H9 (cell line): ENCODE results near the gene HS3ST2. TPM values are rescaled to one million over a fixed set of nuclear protein-coding genes. Genes with fewer than 3 reads are reported as not detected.

Source experiments
- DNase-seq: peaks from one replicate; pipeline ENCODE4 v3.0.0-alpha.2; 2017
- H2AFZ ChIP-seq: one replicate; pipeline ENCODE4 v1.6.1; 2013; ENCODE audit warnings: mild to moderate bottlenecking, low read length, control low read depth, moderate library complexity
- H2AK5ac ChIP-seq: 2 replicates; pipeline ENCODE4 v1.6.1; 2013; ENCODE audit warnings: low read length, control low read depth, mixed read lengths; ENCODE audit not compliant: insufficient read length
- H2BK120ac ChIP-seq: one replicate; pipeline ENCODE4 v1.6.1; 2013; ENCODE audit warnings: low read depth, mild to moderate bottlenecking, low read length, control low read depth, inconsistent platforms; ENCODE audit not compliant: poor library complexity, severe bottlenecking
- H2BK12ac ChIP-seq: 2 replicates; pipeline ENCODE4 v1.6.1; 2013; ENCODE audit warnings: low read length, control low read depth, mixed read lengths, low read depth; ENCODE audit not compliant: insufficient read length
- H2BK15ac ChIP-seq: 2 replicates; pipeline ENCODE4 v1.6.1; 2013; ENCODE audit warnings: low read depth, low read length, control low read depth
- H2BK20ac ChIP-seq: one replicate; pipeline ENCODE4 v1.6.1; 2013; ENCODE audit warnings: low read depth, mild to moderate bottlenecking, low read length, control low read depth, inconsistent platforms; ENCODE audit not compliant: poor library complexity, severe bottlenecking
- H2BK5ac ChIP-seq: 2 replicates; pipeline ENCODE4 v1.6.1; 2013; ENCODE audit warnings: low read length, control low read depth, mixed read lengths; ENCODE audit not compliant: insufficient read length
- H3K14ac ChIP-seq: 2 replicates; pipeline ENCODE4 v1.6.1; 2013; ENCODE audit warnings: low read length, control low read depth; ENCODE audit not compliant: insufficient read depth
- H3K18ac ChIP-seq: 2 replicates; pipeline ENCODE4 v1.6.1; 2013; ENCODE audit warnings: low read depth, mild to moderate bottlenecking, mixed read lengths, low read length, control low read depth; ENCODE audit not compliant: insufficient read length
- H3K23ac ChIP-seq: 2 replicates; pipeline ENCODE4 v1.6.1; 2013; ENCODE audit warnings: low read length, control low read depth, mixed read lengths, low read depth; ENCODE audit not compliant: insufficient read length
- H3K23me2 ChIP-seq: 2 replicates; pipeline ENCODE4 v1.6.1; 2013; ENCODE audit warnings: low read depth, mild to moderate bottlenecking, mixed read lengths, low read length, control low read depth; ENCODE audit not compliant: insufficient read length, poor library complexity, severe bottlenecking
- H3K27ac ChIP-seq: 2 replicates; pipeline ENCODE4 v1.5.1; 2013; ENCODE audit warnings: low read length, control low read depth, mixed read lengths, low read depth; ENCODE audit not compliant: insufficient read length
- H3K27me3 ChIP-seq: 2 replicates; pipeline ENCODE4 v1.6.1; 2013; ENCODE audit warnings: low read length, control low read depth, inconsistent platforms; ENCODE audit not compliant: insufficient read depth
- H3K4ac ChIP-seq: 2 replicates; pipeline ENCODE4 v1.6.1; 2013; ENCODE audit warnings: low read depth, mild to moderate bottlenecking, control low read depth, inconsistent platforms, low read length, moderate library complexity
- H3K4me1 ChIP-seq: 2 replicates; pipeline ENCODE4 v1.6.1; 2013; ENCODE audit warnings: low read length, control low read depth, inconsistent platforms; ENCODE audit not compliant: insufficient read depth
- H3K4me2 ChIP-seq: 2 replicates; pipeline ENCODE4 v1.6.1; 2013; ENCODE audit warnings: low read length, control low read depth, mixed read lengths; ENCODE audit not compliant: insufficient read length, insufficient read depth
- H3K56ac ChIP-seq: 2 replicates; pipeline ENCODE4 v1.6.1; 2013; ENCODE audit warnings: low read depth, mild to moderate bottlenecking, mixed read lengths, low read length, control low read depth; ENCODE audit not compliant: insufficient read length
- H3K79me1 ChIP-seq: 2 replicates; pipeline ENCODE4 v1.6.1; 2013; ENCODE audit warnings: low read depth, mild to moderate bottlenecking, moderate library complexity, low read length, control low read depth, inconsistent platforms; ENCODE audit not compliant: insufficient read depth, poor library complexity, severe bottlenecking
- H3K79me2 ChIP-seq: 2 replicates; pipeline ENCODE4 v1.6.1; 2013; ENCODE audit warnings: low read length, control low read depth, inconsistent platforms; ENCODE audit not compliant: insufficient read depth
- H3K9ac ChIP-seq: 2 replicates; pipeline ENCODE4 v1.6.1; 2013; ENCODE audit warnings: low read length, control low read depth, mixed read lengths; ENCODE audit not compliant: insufficient read length; ENCODE audit errors: extremely low read depth
- H3K9me3 ChIP-seq: one replicate; pipeline ENCODE4 v1.6.1; 2013; ENCODE audit warnings: low read depth, low read length, inconsistent platforms; ENCODE audit not compliant: control insufficient read depth
- H3T11ph ChIP-seq: one replicate; pipeline ENCODE4 v1.6.1; 2013; ENCODE audit warnings: mild to moderate bottlenecking, low read length, control low read depth, inconsistent platforms
- H4K20me1 ChIP-seq: one replicate; pipeline ENCODE4 v1.6.1; 2013; ENCODE audit not compliant: control insufficient read depth, insufficient read length, insufficient read depth
- H4K5ac ChIP-seq: 2 replicates; pipeline ENCODE4 v1.6.1; 2013; ENCODE audit warnings: low read depth, mild to moderate bottlenecking, mixed read lengths, low read length, control low read depth; ENCODE audit not compliant: insufficient read length
- H4K8ac ChIP-seq: replicated peaks from 2 replicates; pipeline ENCODE4 v1.6.1; 2013; ENCODE audit warnings: low read length, control low read depth, mixed read lengths, low read depth; ENCODE audit not compliant: insufficient read length
- H4K91ac ChIP-seq: 2 replicates; pipeline ENCODE4 v1.6.1; 2013; ENCODE audit warnings: low read depth, mild to moderate bottlenecking, moderate library complexity, mixed read lengths, low read length, control low read depth; ENCODE audit not compliant: insufficient read length
- H3K27ac Mint-ChIP-seq, 3 experiments: 2 replicates in 2 of 3; 3 replicates in 1 of 3; pipeline ENCODE4 v1.8.0; 2020 to 2021; ENCODE audit warnings: mixed read lengths in 3 of 3, mild to moderate bottlenecking in 1 of 3, moderate library complexity in 1 of 3
- H3K27me3 Mint-ChIP-seq: 2 replicates; pipeline ENCODE4 v1.8.0; 2021; ENCODE audit warnings: low read depth, mild to moderate bottlenecking, moderate library complexity, mixed read lengths
- H3K36me3 Mint-ChIP-seq, 3 experiments: 2 replicates in 2 of 3; 3 replicates in 1 of 3; pipeline ENCODE4 v1.8.0; 2020 to 2021; ENCODE audit warnings: low read depth in 3 of 3, mixed read lengths in 3 of 3; ENCODE audit not compliant: insufficient read depth in 1 of 3
- H3K4me1 Mint-ChIP-seq, 2 experiments: 2 replicates each; pipeline ENCODE4 v1.8.0; 2020; ENCODE audit warnings: mixed read lengths in 2 of 2
- H3K4me3 Mint-ChIP-seq, 2 experiments: 2 replicates in 1 of 2; 3 replicates in 1 of 2; pipeline ENCODE4 v1.8.0; 2020 to 2021; ENCODE audit warnings: mild to moderate bottlenecking in 2 of 2, mixed read lengths in 2 of 2, moderate library complexity in 1 of 2
- H3K9me3 Mint-ChIP-seq, 2 experiments: 2 replicates in 1 of 2; 3 replicates in 1 of 2; pipeline ENCODE4 v1.8.0; 2020; ENCODE audit warnings: mild to moderate bottlenecking in 2 of 2, mixed read lengths in 2 of 2, moderate library complexity in 1 of 2
- WGBS: extraction: QIAGEN DNeasy Blood & Tissue Kit; methylation state at CpG from one replicate; pipeline ENCODE4 v1.1.7; 2013; ENCODE audit warnings: missing lambda C conversion rate, low lambda C conversion rate, mixed read lengths; ENCODE audit not compliant: insufficient read length; ENCODE audit errors: extremely low coverage; 5-methylcytosine and 5-hydroxymethylcytosine counted together
- total RNA-seq: library from RNA; stranded (reverse); gene quantifications from 2 replicates; pipeline ENCODE4 v1.2.1, GENCODE V29; 2021
- TF ChIP-seq, protein P1 (sequence below): fragments of 200-600 bp; sonication (generic); conservative IDR thresholded peaks from 3 replicates; pipeline ENCODE4 v1.8.0; 2021; ENCODE audit warnings: antibody characterized with exemption, mild to moderate bottlenecking

HS3ST2 gene
- total RNA-seq, 1 experiment from 2014 or later: 3.1 TPM

DNA sequence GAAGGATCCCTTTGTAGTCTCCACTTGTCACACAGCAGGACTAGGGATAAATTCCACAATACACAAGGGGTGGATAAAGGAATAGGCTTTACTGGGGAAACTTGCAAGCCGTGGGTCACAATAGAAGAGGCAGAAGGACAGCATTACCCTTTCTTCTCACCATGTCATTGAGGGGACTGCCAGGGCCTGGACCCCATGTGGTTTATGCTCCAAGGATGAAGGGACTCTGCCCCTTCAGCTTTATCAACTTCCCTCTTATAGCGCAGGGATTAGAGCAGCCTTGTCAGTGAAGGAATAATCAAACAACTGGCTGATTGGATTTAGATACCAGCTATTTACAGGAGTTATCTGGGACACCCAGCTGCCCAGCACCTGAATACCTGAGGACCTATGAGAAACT lies 89.8 kb downstream of the HS3ST2 start:
- Mint-ChIP-seq H3K27ac (no peak overlapping the region), H3K36me3 (no peaks in the 10 kb centered on the region), H3K9me3 (no peaks in the 10 kb centered on the region), H3K4me1 (peaks cover 4 to 5% of the 10 kb centered on the region in 2 experiments; a peak in 2 of 4 replicates), H3K4me3 (no peak overlapping the region), H3K27me3 (no peaks in the 10 kb centered on the region; the same call in 1 of the 2 replicates)
- Histone ChIP-seq H3K14ac (no peak overlapping the region), H3K27me3 (no peaks in the 10 kb centered on the region), H3K23ac (no peak overlapping the region), H3K4me2 (no peak overlapping the region), H2BK120ac (no peak overlapping the region), H4K8ac (no peak overlapping the region), H3K9ac (no peak overlapping the region), H3K79me2 (no peaks in the 10 kb centered on the region), H3K4me1 (peaks cover 4% of the 10 kb centered on the region), H3K18ac (no peak overlapping the region), H3T11ph (no peak overlapping the region), H2AFZ (no peak overlapping the region), H4K91ac (no peak overlapping the region), H2AK5ac (no peak overlapping the region), H2BK12ac (no peak overlapping the region), H4K5ac (no peak overlapping the region), H2BK5ac (no peak overlapping the region), H3K4ac (no peak overlapping the region), H3K9me3 (no peaks in the 10 kb centered on the region), H3K23me2 (no peaks in the 10 kb centered on the region), H2BK15ac (no peak overlapping the region), H3K27ac (no peak overlapping the region), H4K20me1 (no peaks in the 10 kb centered on the region), H2BK20ac (no peak overlapping the region), H3K79me1 (no peaks in the 10 kb centered on the region), H3K56ac (no peak overlapping the region)
- DNase-seq: no peak
- TF ChIP-seq, protein P1, sequence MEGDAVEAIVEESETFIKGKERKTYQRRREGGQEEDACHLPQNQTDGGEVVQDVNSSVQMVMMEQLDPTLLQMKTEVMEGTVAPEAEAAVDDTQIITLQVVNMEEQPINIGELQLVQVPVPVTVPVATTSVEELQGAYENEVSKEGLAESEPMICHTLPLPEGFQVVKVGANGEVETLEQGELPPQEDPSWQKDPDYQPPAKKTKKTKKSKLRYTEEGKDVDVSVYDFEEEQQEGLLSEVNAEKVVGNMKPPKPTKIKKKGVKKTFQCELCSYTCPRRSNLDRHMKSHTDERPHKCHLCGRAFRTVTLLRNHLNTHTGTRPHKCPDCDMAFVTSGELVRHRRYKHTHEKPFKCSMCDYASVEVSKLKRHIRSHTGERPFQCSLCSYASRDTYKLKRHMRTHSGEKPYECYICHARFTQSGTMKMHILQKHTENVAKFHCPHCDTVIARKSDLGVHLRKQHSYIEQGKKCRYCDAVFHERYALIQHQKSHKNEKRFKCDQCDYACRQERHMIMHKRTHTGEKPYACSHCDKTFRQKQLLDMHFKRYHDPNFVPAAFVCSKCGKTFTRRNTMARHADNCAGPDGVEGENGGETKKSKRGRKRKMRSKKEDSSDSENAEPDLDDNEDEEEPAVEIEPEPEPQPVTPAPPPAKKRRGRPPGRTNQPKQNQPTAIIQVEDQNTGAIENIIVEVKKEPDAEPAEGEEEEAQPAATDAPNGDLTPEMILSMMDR: no peak
- WGBS: no CpG with 5 or more reads among the region's 2 CpGs
